SK-N-MC (cell line): ENCODE data around the gene MIOS.

Experiments used
- DNase-seq: peaks from one replicate; pipeline ENCODE4 v3.0.0-alpha.2; 2011; ENCODE audit warnings: low read depth, low spot score
- H3K27ac ChIP-seq: fragments of 200-600 bp; sonication (generic); 2 replicates; pipeline ENCODE4 v1.5.1; 2016; ENCODE audit warnings: mixed run types
- H3K36me3 ChIP-seq: fragments of 200-600 bp; sonication (generic); 2 replicates; pipeline ENCODE4 v1.6.1; 2017; ENCODE audit warnings: antibody characterized with exemption, low read length, mixed read lengths; ENCODE audit not compliant: insufficient read depth
- H3K4me3 ChIP-seq: fragments of 200-600 bp; sonication (generic); 2 replicates; pipeline ENCODE4 v1.5.1; 2016
- H3K9ac ChIP-seq: fragments of 200-600 bp; sonication (generic); 2 replicates; pipeline ENCODE4 v1.8.0; 2017; ENCODE audit warnings: mixed run types, mixed read lengths; ENCODE audit not compliant: insufficient read length
- H3K9me3 ChIP-seq: fragments of 200-600 bp; sonication (generic); 2 replicates; pipeline ENCODE4 v1.6.1; 2017; ENCODE audit warnings: low read depth, mild to moderate bottlenecking, antibody characterized with exemption, low read length, moderate library complexity, mixed read lengths
- EZH2 ChIP-seq: fragments of 200-600 bp; sonication (generic); IDR thresholded peaks from one replicate; pipeline ENCODE4 v1.6.1; 2017; ENCODE audit warnings: antibody characterized with exemption
- FOXP2 ChIP-seq: optimal IDR thresholded peaks from 2 replicates; pipeline ENCODE3; 2011; ENCODE audit warnings: mild to moderate bottlenecking, moderate library complexity; ENCODE audit not compliant: insufficient read depth; ENCODE audit errors: extremely low read length, control extremely low read depth
- POLR2AphosphoS5 ChIP-seq: IDR thresholded peaks from 2 replicates; pipeline ENCODE4 v1.6.1; 2012; ENCODE audit warnings: mild to moderate bottlenecking, low read depth, low read length, borderline replicate concordance

The MIOS gene

GRCh38 chr7:7563269-7563668, 3.4 kb upstream of the MIOS start:
- no peak overlapping the region for H3K9ac ChIP-seq
- DNase-seq: no peak
- H3K36me3 ChIP-seq: no peaks in the 10 kb centered on the region
- H3K9me3 ChIP-seq: no peaks in the 10 kb centered on the region
- no peak overlapping the region for H3K4me3 ChIP-seq
- TF ChIP-seq POLR2AphosphoS5 (no peak), FOXP2 (no peak), EZH2 (no peak)
- H3K27ac ChIP-seq: no peak overlapping the region

- H3K27ac ChIP-seq: no peak overlapping the region
- no peak overlapping the region for H3K4me3 ChIP-seq
- TF ChIP-seq FOXP2: no peak
- TF ChIP-seq POLR2AphosphoS5: no peak
- TF ChIP-seq EZH2: no peak
- no peaks in the 10 kb centered on the region for H3K36me3 ChIP-seq
- no peak for DNase-seq
- H3K9me3 ChIP-seq: no peaks in the 10 kb centered on the region
- H3K9ac ChIP-seq: no peak overlapping the region
Observed at GRCh38 chr7:7563813-7564212, 2.9 kb upstream of the MIOS start.

- H3K9ac ChIP-seq: no peak overlapping the region
- no peak overlapping the region for H3K4me3 ChIP-seq
- no peaks in the 10 kb centered on the region for H3K36me3 ChIP-seq
- H3K27ac ChIP-seq: no peak overlapping the region
- H3K9me3 ChIP-seq: no peaks in the 10 kb centered on the region
- no peak for TF ChIP-seq POLR2AphosphoS5
- DNase-seq: no peak
Observed at GRCh38 chr7:7564323-7564780, 2.3 kb upstream of the MIOS start.

GRCh38 chr7:7565018-7565680, 1.5 kb upstream of the MIOS start:
- no peak for DNase-seq
- H3K4me3 ChIP-seq: no peak overlapping the region
- no peak for TF ChIP-seq FOXP2
- TF ChIP-seq EZH2: no peak
- no peak for TF ChIP-seq POLR2AphosphoS5
- H3K36me3 ChIP-seq: no peaks in the 10 kb centered on the region
- H3K9ac ChIP-seq: no peak overlapping the region
- no peaks in the 10 kb centered on the region for H3K9me3 ChIP-seq
- no peak overlapping the region for H3K27ac ChIP-seq

GRCh38 chr7:7565746-7566650, 686 bp upstream of the MIOS start:
- Histone ChIP-seq H3K27ac (no peak overlapping the region), H3K9ac (peak overlapping the region; percentile 84), H3K9me3 (no peaks in the 10 kb centered on the region), H3K36me3 (no peaks in the 10 kb centered on the region), H3K4me3 (peak overlapping the region; percentile 84)
- TF ChIP-seq FOXP2 (no peak), POLR2AphosphoS5 (no peak)
- DNase-seq: no peak

- peaks cover 5% of the 10 kb centered on the region; the same call in 1 of the 2 replicates for H3K36me3 ChIP-seq
- H3K4me3 ChIP-seq: peak overlapping the region; percentile 84
- TF ChIP-seq EZH2 (no peak), POLR2AphosphoS5 (no peak), FOXP2 (no peak)
- DNase-seq: no peak
- H3K27ac ChIP-seq: no peak overlapping the region
- H3K9ac ChIP-seq: peak overlapping the region; percentile 84
- H3K9me3 ChIP-seq: no peaks in the 10 kb centered on the region
Observed at GRCh38 chr7:7567898-7568531, 1.3 kb downstream of the MIOS start.

GRCh38 chr7:7568553-7568952, 1.9 kb downstream of the MIOS start:
- no peak for DNase-seq
- Histone ChIP-seq H3K9ac (no peak overlapping the region), H3K27ac (no peak overlapping the region), H3K4me3 (no peak overlapping the region), H3K9me3 (no peaks in the 10 kb centered on the region), H3K36me3 (peaks cover 5% of the 10 kb centered on the region; the same call in 1 of the 2 replicates)
- no peak for TF ChIP-seq POLR2AphosphoS5
- TF ChIP-seq EZH2: no peak
- TF ChIP-seq FOXP2: no peak

GRCh38 chr7:7569081-7569527, 2.4 kb downstream of the MIOS start:
- H3K27ac ChIP-seq: no peak overlapping the region
- H3K9me3 ChIP-seq: no peaks in the 10 kb centered on the region
- H3K4me3 ChIP-seq: no peak overlapping the region
- H3K9ac ChIP-seq: no peak overlapping the region
- H3K36me3 ChIP-seq: peaks cover 5% of the 10 kb centered on the region; the same call in 1 of the 2 replicates
- no peak for TF ChIP-seq FOXP2
- TF ChIP-seq EZH2: no peak
- TF ChIP-seq POLR2AphosphoS5: no peak
- no peak for DNase-seq
